Hepatic stellate cell (primary cell): ENCODE data around the gene AHCY.
A peak's percentile ranks its signal among the peaks of the same experiment; 100 is the strongest.
"Not testable (repeated sequence)": the region's sequence is repeated elsewhere in the genome, so short reads cannot be mapped to it uniquely, and the experiment has no call there.

Experiments used
- DNase-seq: peaks from one replicate; pipeline ENCODE4 v3.0.0; 2011; ENCODE audit warnings: low spot score

The AHCY gene

GRCh38 chr20:34322267-34323105 is 19.3 kb upstream of the AHCY start:
- DNase-seq: no peak

- no peak for DNase-seq
These were observed 17.7 kb upstream of the AHCY start for GRCh38 chr20:34320861-34321260.

GRCh38 chr20:34318609-34319443 is 15.7 kb upstream of the AHCY start:
- DNase-seq: no peak

- DNase-seq: no peak
These were observed 13.2 kb upstream of the AHCY start for GRCh38 chr20:34316196-34316814.

- no peak for DNase-seq
These were observed 12.1 kb upstream of the AHCY start for GRCh38 chr20:34315236-34315635.

- peak; percentile 79 for DNase-seq
These were observed 9.5 kb upstream of the AHCY start for GRCh38 chr20:34312544-34313217.

GRCh38 chr20:34312024-34312460 is 8.9 kb upstream of the AHCY start:
- DNase-seq: no peak

- no peak for DNase-seq
These were observed 8.2 kb upstream of the AHCY start for GRCh38 chr20:34311118-34312023.

GRCh38 chr20:34310481-34311117 is 7.4 kb upstream of the AHCY start:
- no peak for DNase-seq

- DNase-seq: no peak
These were observed 6.5 kb upstream of the AHCY start for GRCh38 chr20:34309691-34310090.

GRCh38 chr20:34305333-34306230 is 2.4 kb upstream of the AHCY start:
- no peak for DNase-seq

- no peak for DNase-seq
These were observed 838 bp downstream of the AHCY start for GRCh38 chr20:34302312-34302722.

GRCh38 chr20:34301587-34302311 is 1.4 kb downstream of the AHCY start:
- DNase-seq: no peak

- DNase-seq: no peak
These were observed 2.2 kb downstream of the AHCY start for GRCh38 chr20:34300809-34301586.

GRCh38 chr20:34300256-34300806 is 2.8 kb downstream of the AHCY start:
- DNase-seq: no peak

- DNase-seq: no peak
These were observed 3.4 kb downstream of the AHCY start for GRCh38 chr20:34299556-34300255.

- DNase-seq: not testable (repeated sequence)
These were observed 4.8 kb downstream of the AHCY start for GRCh38 chr20:34298294-34298784.
